B cell (primary cell): ENCODE results near the gene GAL3ST2. TPM values are rescaled to one million over a fixed set of nuclear protein-coding genes. Genes with fewer than 3 reads are reported as not detected.

Experiments
- ATAC-seq: fragments of 200-7000 bp; cut with Tn5 transposase; one replicate; pipeline ENCODE4 v1.10.0; 2021; ENCODE audit warnings: low read depth, mild to moderate bottlenecking, moderate number of reproducible peaks, moderate library complexity
- CTCF ChIA-PET: fragments of 350-600 bp; sonication (Branson Sonifier 250); formaldehyde crosslinking; loops from one replicate; lab custom pipeline; 2021; ENCODE audit warnings: antibody characterized with exemption, inconsistent platforms; lab: Charles Lee
- POLR2A ChIA-PET: fragments of 350-600 bp; sonication (Branson Sonifier 250); formaldehyde crosslinking; loops from one replicate; lab custom pipeline; 2021; ENCODE audit warnings: antibody characterized with exemption; lab: Charles Lee
- DNase-seq: peaks from one replicate; pipeline ENCODE4 v3.0.0; 2013
- H2AFZ ChIP-seq: 2 replicates; pipeline ENCODE4 v1.6.1; 2012; ENCODE audit warnings: mild to moderate bottlenecking, low read depth, low read length; ENCODE audit not compliant: insufficient read depth, poor library complexity, severe bottlenecking
- H3K27ac ChIP-seq, 2 donors: 1 replicate in 1 of 2; 2 replicates in 1 of 2; pipeline ENCODE4 v1.5.1; 2012 to 2013; ENCODE audit warnings: low read length in 2 of 2, mild to moderate bottlenecking in 2 of 2, moderate library complexity in 1 of 2
- H3K27me3 ChIP-seq, 4 experiments: fragments of 200-600 bp in 1 of 4; sonication (generic) in 1 of 4; replicated peaks in 1 of 4; 1 replicate in 2 of 4; 2 replicates in 2 of 4; pipeline versions ENCODE4 v1.6.1 to v1.7.0; 2013 to 2016; ENCODE audit warnings: low read length in 3 of 4, mild to moderate bottlenecking in 2 of 4, mixed read lengths in 1 of 4, moderate library complexity in 1 of 4; ENCODE audit not compliant: insufficient read depth in 4 of 4, control insufficient read depth in 3 of 4; ENCODE audit errors: control extremely low read depth in 1 of 4
- H3K36me3 ChIP-seq, 2 experiments: replicated peaks in 1 of 2; 1 replicate in 1 of 2; 2 replicates in 1 of 2; pipeline versions ENCODE4 v1.6.1 to v1.7.1; 2013; ENCODE audit warnings: low read length in 1 of 2; ENCODE audit not compliant: insufficient read depth in 2 of 2, control insufficient read depth in 1 of 2; ENCODE audit errors: control extremely low read depth in 1 of 2, extremely low read depth in 1 of 2
- H3K4me1 ChIP-seq, 2 donors: fragments of 200-600 bp in 1 of 2; sonication (generic) in 1 of 2; 1 replicate in 1 of 2; 2 replicates in 1 of 2; pipeline versions ENCODE4 v1.5.1 to v1.6.1; 2013 to 2017; ENCODE audit warnings: low read length in 2 of 2; ENCODE audit not compliant: control insufficient read depth in 2 of 2, insufficient read depth in 2 of 2
- H3K4me2 ChIP-seq: replicated peaks from 2 replicates; pipeline ENCODE3; 2012; ENCODE audit warnings: mild to moderate bottlenecking, low read depth, low read length; ENCODE audit not compliant: poor library complexity, severe bottlenecking
- H3K4me3 ChIP-seq, 5 experiments: fragments of 200-600 bp in 1 of 5; sonication (generic) in 1 of 5; 1 replicate in 3 of 5; 2 replicates in 2 of 5; pipeline versions ENCODE4 v1.5.1 to v1.7.0; 2011 to 2016; ENCODE audit warnings: low read length in 4 of 5, mild to moderate bottlenecking in 4 of 5, low read depth in 2 of 5, control low read depth in 1 of 5, moderate library complexity in 1 of 5; ENCODE audit not compliant: insufficient read depth in 1 of 5; ENCODE audit errors: control extremely low read depth in 1 of 5, extremely low read depth in 1 of 5
- H3K79me2 ChIP-seq: fragments of 200-600 bp; sonication (generic); one replicate; pipeline ENCODE4 v1.6.0; 2016; ENCODE audit warnings: low read length; ENCODE audit not compliant: control insufficient read depth, insufficient read depth
- H3K9ac ChIP-seq: fragments of 200-600 bp; sonication (generic); 2 replicates; pipeline ENCODE4 v1.6.1; 2017; ENCODE audit warnings: mild to moderate bottlenecking, low read length, moderate library complexity
- H3K9me3 ChIP-seq, 3 donors: one replicate each; pipeline versions ENCODE4 v1.6.1 to v1.7.1; 2013; ENCODE audit warnings: low read length in 2 of 3; ENCODE audit not compliant: control insufficient read depth in 2 of 3, insufficient read depth in 1 of 3; ENCODE audit errors: control extremely low read depth in 1 of 3
- H4K20me1 ChIP-seq: 2 replicates; pipeline ENCODE4 v1.6.0; 2012; ENCODE audit warnings: mild to moderate bottlenecking, low read length; ENCODE audit not compliant: insufficient read depth, control insufficient read depth, poor library complexity, severe bottlenecking
- H3K27ac Mint-ChIP-seq: one replicate; pipeline ENCODE4 v1.8.0; 2021; ENCODE audit warnings: mixed read lengths
- H3K27me3 Mint-ChIP-seq: one replicate; pipeline ENCODE4 v1.8.0; 2021; ENCODE audit warnings: mixed read lengths
- H3K4me1 Mint-ChIP-seq: one replicate; pipeline ENCODE4 v1.8.0; 2021; ENCODE audit warnings: mixed read lengths
- H3K4me3 Mint-ChIP-seq: one replicate; pipeline ENCODE4 v1.8.0; 2021; ENCODE audit warnings: mixed read lengths
- H3K9me3 Mint-ChIP-seq: one replicate; pipeline ENCODE4 v1.8.0; 2022; ENCODE audit warnings: mixed read lengths; ENCODE audit not compliant: insufficient read depth
- EZH2 ChIP-seq: IDR thresholded peaks from 2 replicates; pipeline ENCODE4 v1.6.1; 2012; ENCODE audit warnings: borderline replicate concordance, low read depth, mild to moderate bottlenecking, moderate library complexity, low read length; ENCODE audit not compliant: insufficient read depth, poor library complexity, severe bottlenecking
- WGBS: methylation state at CpG from one replicate; pipeline ENCODE4 v1.1.5; 2013; ENCODE audit warnings: missing lambda C conversion rate; ENCODE audit not compliant: insufficient coverage; 5-methylcytosine and 5-hydroxymethylcytosine counted together
- intact Hi-C: fragments of 100-400 bp; cut with micrococcal nuclease; formaldehyde crosslinking; loops from one replicate; pipeline ENCODE4 v1.10.0; 2022
- polyA plus RNA-seq: library from polyadenylated mRNA; depleted of rRNA; stranded (reverse); fragments of >200 nt; gene quantifications from 2 replicates; pipeline ENCODE4 v1.2.3, GENCODE V29; 2012
- total RNA-seq, 2 donors: library from RNA; stranded (reverse); fragments of 120-200 nt in 1 of 2; gene quantifications; 1 replicate in 1 of 2; 2 replicates in 1 of 2; pipeline versions ENCODE4 v1.2.3 to v1.2.4, GENCODE V29; 2013 to 2022
- TF ChIP-seq, protein P1 (sequence below): fragments of 200-600 bp; IDR thresholded peaks from one replicate; pipeline ENCODE4 v1.8.0; 2022; ENCODE audit warnings: antibody characterized with exemption, mild to moderate bottlenecking

Gene GAL3ST2
- total and polyA plus RNA-seq, 2 donors (not counting 1 experiment from before 2014, with no cell fraction given), result 0.10 TPM; not detected in 1

DNA sequence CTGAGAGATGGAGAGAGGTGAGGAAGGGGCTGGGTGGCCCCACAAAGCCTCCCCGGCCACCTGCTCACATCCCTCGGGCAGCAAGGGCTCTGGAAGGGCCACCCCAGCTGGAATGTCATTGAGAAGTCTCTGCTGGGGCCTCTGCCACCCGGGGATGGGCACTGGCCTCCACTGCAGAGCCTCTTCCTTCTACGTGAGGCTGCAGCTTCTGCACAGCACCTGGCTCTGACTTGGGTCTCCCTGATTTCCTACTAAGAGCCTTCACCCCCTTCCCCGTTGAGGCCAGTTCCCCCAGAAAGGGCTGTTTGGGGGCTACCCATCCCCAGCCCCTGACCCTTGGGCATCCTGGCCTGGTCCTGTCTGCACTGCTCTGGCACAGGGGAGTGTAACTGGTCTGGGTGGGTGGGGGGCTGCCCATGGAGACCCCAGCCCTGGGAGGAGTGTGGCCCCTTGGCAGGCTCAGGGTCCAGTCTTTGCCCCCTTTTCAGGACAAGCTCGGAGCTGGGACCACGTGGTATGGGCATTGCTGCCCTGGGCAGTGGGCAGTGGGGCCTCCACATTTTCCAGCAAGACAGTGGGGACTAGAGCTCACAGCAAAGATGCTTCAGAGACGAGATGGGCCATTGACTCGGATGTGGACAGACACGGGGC lies 76.5 kb downstream of the GAL3ST2 start:
- Histone ChIP-seq H3K4me2 (no peak overlapping the region), H3K4me3 (no peak overlapping the region), H3K4me1 (peaks cover 0 to 3% of the 10 kb centered on the region in 2 donors), H3K27ac (no peak overlapping the region), H3K9ac (no peak overlapping the region), H3K79me2 (no peaks in the 10 kb centered on the region), H3K36me3 (no peaks in the 10 kb centered on the region), H2AFZ (no peak overlapping the region), H3K9me3 (no peaks in the 10 kb centered on the region), H3K27me3 (peaks cover 0 to 3% (median 0%) of the 10 kb centered on the region in 4 experiments), H4K20me1 (no peaks in the 10 kb centered on the region)
- intact Hi-C loops, result no loop called here
- ATAC-seq (no peak), DNase-seq (no peak)
- no peak for TF ChIP-seq EZH2
- TF ChIP-seq, protein P1, sequence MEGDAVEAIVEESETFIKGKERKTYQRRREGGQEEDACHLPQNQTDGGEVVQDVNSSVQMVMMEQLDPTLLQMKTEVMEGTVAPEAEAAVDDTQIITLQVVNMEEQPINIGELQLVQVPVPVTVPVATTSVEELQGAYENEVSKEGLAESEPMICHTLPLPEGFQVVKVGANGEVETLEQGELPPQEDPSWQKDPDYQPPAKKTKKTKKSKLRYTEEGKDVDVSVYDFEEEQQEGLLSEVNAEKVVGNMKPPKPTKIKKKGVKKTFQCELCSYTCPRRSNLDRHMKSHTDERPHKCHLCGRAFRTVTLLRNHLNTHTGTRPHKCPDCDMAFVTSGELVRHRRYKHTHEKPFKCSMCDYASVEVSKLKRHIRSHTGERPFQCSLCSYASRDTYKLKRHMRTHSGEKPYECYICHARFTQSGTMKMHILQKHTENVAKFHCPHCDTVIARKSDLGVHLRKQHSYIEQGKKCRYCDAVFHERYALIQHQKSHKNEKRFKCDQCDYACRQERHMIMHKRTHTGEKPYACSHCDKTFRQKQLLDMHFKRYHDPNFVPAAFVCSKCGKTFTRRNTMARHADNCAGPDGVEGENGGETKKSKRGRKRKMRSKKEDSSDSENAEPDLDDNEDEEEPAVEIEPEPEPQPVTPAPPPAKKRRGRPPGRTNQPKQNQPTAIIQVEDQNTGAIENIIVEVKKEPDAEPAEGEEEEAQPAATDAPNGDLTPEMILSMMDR, result no peak
- no peak overlapping the region for H3K27ac Mint-ChIP-seq
- H3K9me3 Mint-ChIP-seq, result no peaks in the 10 kb centered on the region
- WGBS, result 91% methylated on average over 9 of the region's 10 CpGs
- no peaks in the 10 kb centered on the region for H3K27me3 Mint-ChIP-seq
- peaks cover 3% of the 10 kb centered on the region for H3K4me1 Mint-ChIP-seq
- POLR2A ChIA-PET, result no interaction called here
- CTCF ChIA-PET, result no interaction called here
- no peak overlapping the region for H3K4me3 Mint-ChIP-seq

Other genes starting within 250 kb of the GAL3ST2 start
- gene BOK, start 218.1 kb upstream of the GAL3ST2 start, total RNA-seq, result 0.10 TPM in 2 replicates
- gene BOK, start 218.1 kb upstream of the GAL3ST2 start, polyA plus RNA-seq, result 0.12 and 0.22 TPM in 2 replicates
- 26.5 and 29.9 TPM in 2 replicates for gene THAP4, start 139.7 kb upstream of the GAL3ST2 start, total RNA-seq
- 26.8 and 41.0 TPM in 2 replicates for gene THAP4, start 139.7 kb upstream of the GAL3ST2 start, polyA plus RNA-seq
- gene ATG4B, start 139.1 kb upstream of the GAL3ST2 start, total RNA-seq, result 130 and 145 TPM in 2 replicates
- gene ATG4B, start 139.1 kb upstream of the GAL3ST2 start, polyA plus RNA-seq, result 130 and 161 TPM in 2 replicates
- gene DTYMK, start 90.0 kb upstream of the GAL3ST2 start, total RNA-seq, result 20.7 and 26.3 TPM in 2 replicates
- 16.3 and 19.5 TPM in 2 replicates for gene DTYMK, start 90.0 kb upstream of the GAL3ST2 start, polyA plus RNA-seq
- gene ING5, start 74.8 kb upstream of the GAL3ST2 start, total RNA-seq, result 82.9 and 91.1 TPM in 2 replicates
- gene ING5, start 74.8 kb upstream of the GAL3ST2 start, polyA plus RNA-seq, result 70.7 and 75.9 TPM in 2 replicates
- 57.1 and 67.7 TPM in 2 replicates for gene D2HGDH, start 42.2 kb upstream of the GAL3ST2 start, total RNA-seq
- gene D2HGDH, start 42.2 kb upstream of the GAL3ST2 start, polyA plus RNA-seq, result 44.0 and 64.5 TPM in 2 replicates
- gene NEU4, start 32.4 kb downstream of the GAL3ST2 start, total RNA-seq, result 0.29 TPM in 1 of 2 replicates, not detected in the other
- 0.19 and 1.6 TPM in 2 replicates for gene NEU4, start 32.4 kb downstream of the GAL3ST2 start, polyA plus RNA-seq
- gene PDCD1, start 82.1 kb downstream of the GAL3ST2 start, total RNA-seq, result 0.87 and 1.3 TPM in 2 replicates
- 0.28 and 0.29 TPM in 2 replicates for gene PDCD1, start 82.1 kb downstream of the GAL3ST2 start, polyA plus RNA-seq
- not detected in 2 replicates for gene RTP5, start 92.9 kb downstream of the GAL3ST2 start, total RNA-seq
- 0.30 TPM in 1 of 2 replicates, not detected in the other for gene RTP5, start 92.9 kb downstream of the GAL3ST2 start, polyA plus RNA-seq